SKM-1 treated with dmso at 0.1 percent for 144 hours (cell line): ENCODE data around the gene MYOZ3.

Experiments
- DNase-seq: peaks from one replicate; lab custom pipeline; 2025; ENCODE audit not compliant: unreplicated experiment; lab: John Stamatoyannopoulos, UW

Gene MYOZ3

GRCh38 chr5:150642567-150642927, 18.5 kb upstream of the MYOZ3 start:
- DNase-seq, result no peak

GRCh38 chr5:150642991-150643710, 17.9 kb upstream of the MYOZ3 start:
- no peak for DNase-seq

GRCh38 chr5:150644058-150644457, 17.0 kb upstream of the MYOZ3 start:
- DNase-seq, result no peak

GRCh38 chr5:150644514-150644913, 16.5 kb upstream of the MYOZ3 start:
- DNase-seq, result no peak

- no peak for DNase-seq
These were observed 15.9 kb upstream of the MYOZ3 start for GRCh38 chr5:150645070-150645700.

GRCh38 chr5:150647275-150648251, 13.5 kb upstream of the MYOZ3 start:
- no peak for DNase-seq

- DNase-seq, result no peak
These were observed 12.6 kb upstream of the MYOZ3 start for GRCh38 chr5:150648294-150649107.

GRCh38 chr5:150649108-150650020, 11.7 kb upstream of the MYOZ3 start:
- DNase-seq, result no peak

- no peak for DNase-seq
These were observed 10.7 kb upstream of the MYOZ3 start for GRCh38 chr5:150650021-150651006.

- DNase-seq, result no peak
These were observed 9.7 kb upstream of the MYOZ3 start for GRCh38 chr5:150651382-150651781.

- no peak for DNase-seq
These were observed 9.0 kb upstream of the MYOZ3 start for GRCh38 chr5:150651924-150652671.

GRCh38 chr5:150653145-150653761, 7.8 kb upstream of the MYOZ3 start:
- DNase-seq, result no peak

GRCh38 chr5:150653762-150654556, 7.1 kb upstream of the MYOZ3 start:
- DNase-seq, result no peak

GRCh38 chr5:150655221-150655620, 5.8 kb upstream of the MYOZ3 start:
- no peak for DNase-seq

GRCh38 chr5:150656191-150657132, 4.6 kb upstream of the MYOZ3 start:
- DNase-seq, result peak; percentile 40

GRCh38 chr5:150658121-150658520, 2.9 kb upstream of the MYOZ3 start:
- DNase-seq, result no peak
